Measurements from ENCODE around the gene JAG1. TPM values are rescaled to one million over a fixed set of nuclear protein-coding genes. Genes with fewer than 3 reads are reported as not detected.

JAG1 gene
- total RNA-seq, 4 donors from 2014 or later, result 62.7 to 103 (median 82.0) TPM

DNA sequence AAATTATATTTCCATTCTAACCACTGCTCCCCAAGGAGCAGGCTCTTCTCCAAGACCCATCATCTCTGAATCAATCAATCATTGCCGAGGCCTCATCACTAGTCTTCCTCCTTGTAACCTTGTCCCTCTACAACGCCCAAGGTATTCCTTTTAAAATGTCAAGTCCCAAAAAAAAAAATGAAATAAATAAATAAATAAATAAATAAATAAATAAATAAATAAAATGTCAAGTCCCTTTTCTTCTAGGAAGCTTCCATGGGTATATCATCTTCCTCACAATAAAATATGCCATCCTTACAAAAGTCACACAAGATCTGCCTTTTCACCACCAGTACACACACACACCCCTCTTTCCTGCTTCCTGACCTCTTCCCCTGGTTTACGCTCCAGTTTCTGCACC is 57.6 kb downstream of the JAG1 start:
- TF ChIP-seq, protein P1, sequence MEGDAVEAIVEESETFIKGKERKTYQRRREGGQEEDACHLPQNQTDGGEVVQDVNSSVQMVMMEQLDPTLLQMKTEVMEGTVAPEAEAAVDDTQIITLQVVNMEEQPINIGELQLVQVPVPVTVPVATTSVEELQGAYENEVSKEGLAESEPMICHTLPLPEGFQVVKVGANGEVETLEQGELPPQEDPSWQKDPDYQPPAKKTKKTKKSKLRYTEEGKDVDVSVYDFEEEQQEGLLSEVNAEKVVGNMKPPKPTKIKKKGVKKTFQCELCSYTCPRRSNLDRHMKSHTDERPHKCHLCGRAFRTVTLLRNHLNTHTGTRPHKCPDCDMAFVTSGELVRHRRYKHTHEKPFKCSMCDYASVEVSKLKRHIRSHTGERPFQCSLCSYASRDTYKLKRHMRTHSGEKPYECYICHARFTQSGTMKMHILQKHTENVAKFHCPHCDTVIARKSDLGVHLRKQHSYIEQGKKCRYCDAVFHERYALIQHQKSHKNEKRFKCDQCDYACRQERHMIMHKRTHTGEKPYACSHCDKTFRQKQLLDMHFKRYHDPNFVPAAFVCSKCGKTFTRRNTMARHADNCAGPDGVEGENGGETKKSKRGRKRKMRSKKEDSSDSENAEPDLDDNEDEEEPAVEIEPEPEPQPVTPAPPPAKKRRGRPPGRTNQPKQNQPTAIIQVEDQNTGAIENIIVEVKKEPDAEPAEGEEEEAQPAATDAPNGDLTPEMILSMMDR (IDR thresholded peaks at IDR 0.05; ENCODE audit: low read depth), result no peak

DNA sequence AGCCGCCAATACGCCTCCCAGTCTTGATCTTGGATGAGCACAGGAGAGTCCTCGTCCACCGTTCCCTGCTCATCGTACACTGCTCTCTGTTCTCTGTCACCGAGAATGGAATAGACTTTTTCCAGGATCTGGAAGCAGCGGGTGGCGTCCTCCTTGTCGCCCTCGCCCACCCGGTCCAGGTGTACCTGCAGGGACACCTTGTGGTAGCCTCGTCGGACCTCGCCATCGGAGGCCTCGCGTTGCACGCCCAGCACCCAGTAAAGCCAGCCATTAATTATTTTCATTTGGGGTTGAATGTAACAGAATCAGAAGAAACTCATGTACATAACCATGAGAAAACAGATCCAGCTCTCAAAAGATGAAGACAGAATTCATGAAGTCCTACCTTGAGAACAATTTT is 59.9 kb downstream of the JAG1 start:
- TF ChIP-seq, protein P1 (IDR thresholded peaks at IDR 0.05; ENCODE audit: low read depth), result no peak

DNA sequence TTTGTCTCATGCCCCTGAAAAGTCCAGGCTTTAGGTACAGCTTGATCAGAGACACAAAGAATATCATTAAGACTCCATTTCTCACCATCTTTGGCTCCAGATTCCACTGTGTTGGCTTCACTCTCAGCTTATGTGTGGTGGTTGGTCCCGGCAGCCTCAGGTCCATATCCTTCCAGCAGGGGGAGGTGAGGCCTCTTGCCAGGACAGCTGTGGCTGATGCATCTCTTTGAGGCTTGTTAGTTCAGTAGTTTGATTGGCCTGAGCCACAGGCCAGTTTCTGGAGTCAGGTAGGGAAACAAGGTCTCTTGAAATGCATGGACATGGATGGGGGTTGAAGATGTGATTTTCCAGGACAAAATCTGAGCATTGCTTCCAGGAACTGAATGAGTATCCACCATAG is 62.4 kb downstream of the JAG1 start:
- TF ChIP-seq, protein P1 (IDR thresholded peaks at IDR 0.05; ENCODE audit: low read depth), result no peak

DNA sequence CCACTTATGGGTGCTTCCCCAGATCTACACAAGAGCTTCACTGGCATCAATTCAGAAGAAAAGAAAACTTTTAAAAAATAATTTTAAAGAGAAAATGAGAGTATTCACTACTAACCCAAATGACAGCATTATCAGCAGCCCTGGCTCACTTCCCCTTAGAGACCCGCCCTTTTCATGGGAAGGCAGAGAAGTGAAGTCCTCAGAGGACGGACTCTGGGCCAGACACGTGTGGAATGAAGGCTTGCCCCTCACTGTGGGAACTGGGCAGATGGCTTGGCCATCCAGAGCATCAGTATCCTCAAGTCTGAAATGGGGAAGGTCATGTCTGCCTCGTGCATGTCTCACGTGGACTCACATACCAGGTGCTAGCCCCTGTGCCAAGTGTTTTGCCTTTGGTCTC is 63.5 kb downstream of the JAG1 start:
- TF ChIP-seq, protein P1 (IDR thresholded peaks at IDR 0.05; ENCODE audit: low read depth), result no peak

DNA sequence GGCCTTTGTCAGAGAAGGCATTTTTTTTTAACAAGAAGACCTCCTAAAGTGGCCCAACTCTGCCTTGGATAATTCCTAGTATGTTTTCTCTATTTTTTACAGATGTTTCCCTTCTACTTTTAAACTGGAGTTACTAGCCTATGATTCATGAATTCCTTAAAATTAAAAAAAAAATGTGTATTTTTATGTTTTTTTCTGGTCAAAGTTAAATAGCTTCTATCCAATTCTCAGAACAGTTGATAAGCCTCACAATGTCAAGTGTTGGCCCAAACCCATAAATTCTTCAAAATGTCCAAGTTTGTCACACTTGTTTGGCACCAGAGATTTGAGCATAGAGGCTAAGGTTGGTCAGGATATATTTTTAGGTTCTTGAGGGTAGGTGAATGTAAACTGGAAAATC is 64.0 kb downstream of the JAG1 start:
- TF ChIP-seq, protein P1 (IDR thresholded peaks at IDR 0.05; ENCODE audit: low read depth), result no peak

DNA sequence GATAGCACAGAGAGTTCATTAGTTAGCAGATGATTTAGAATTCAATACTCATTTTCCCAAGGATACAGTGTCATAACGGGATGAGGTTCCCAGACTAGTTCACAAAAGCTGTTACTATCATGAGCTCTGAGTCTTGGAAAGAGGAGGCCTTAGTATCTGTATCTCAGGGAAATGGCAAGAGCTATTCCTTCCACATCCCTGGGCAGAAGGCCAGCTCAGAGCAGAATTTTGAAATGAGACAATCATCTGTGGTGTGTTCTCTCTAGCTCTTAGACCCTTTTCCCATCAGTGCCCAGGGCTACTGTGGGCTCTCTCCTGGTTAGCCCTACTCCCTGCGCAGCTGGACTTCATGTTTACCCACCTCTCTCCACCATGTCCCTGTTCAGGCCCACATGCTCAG is 64.5 kb downstream of the JAG1 start:
- TF ChIP-seq, protein P1 (IDR thresholded peaks at IDR 0.05; ENCODE audit: low read depth), result no peak

DNA sequence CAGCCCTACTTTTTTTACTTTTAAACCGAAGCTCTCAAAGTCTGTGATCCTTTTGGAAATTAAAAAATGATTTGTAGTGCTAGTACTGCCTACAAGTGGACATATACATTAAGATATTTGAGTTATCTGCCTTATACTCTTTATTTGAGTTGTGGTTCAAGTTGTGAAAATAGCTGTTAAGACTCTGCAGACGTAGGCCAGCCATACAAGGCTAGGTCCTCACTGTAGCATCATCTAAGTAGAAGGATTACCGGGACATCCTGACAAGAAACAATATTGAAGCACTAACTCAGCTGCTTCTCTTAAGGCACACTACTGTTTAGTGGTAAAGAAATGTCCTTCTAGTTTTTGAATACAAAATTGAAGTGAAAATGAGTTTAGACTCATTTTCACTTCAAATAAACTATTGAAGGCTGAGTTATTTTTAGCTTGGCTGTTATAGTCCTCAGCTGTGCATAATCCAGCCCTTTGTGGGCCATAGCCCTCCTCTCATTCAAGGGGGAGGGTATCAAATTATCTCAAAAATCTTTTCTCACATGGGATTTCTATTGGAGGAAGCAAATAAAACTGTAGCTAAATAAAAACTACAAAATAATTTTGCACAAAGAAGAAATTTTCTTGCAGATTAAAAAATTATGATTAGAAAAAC is 68.1 kb downstream of the JAG1 start:
- TF ChIP-seq, protein P1 (IDR thresholded peaks at IDR 0.05; ENCODE audit: low read depth), result no peak
